Chondrocyte (in vitro differentiated cells): ENCODE results near the gene PLPP3. TPM values are rescaled to one million over a fixed set of nuclear protein-coding genes. Genes with fewer than 3 reads are reported as not detected.

Experiments used
- DNase-seq: peaks from one replicate; pipeline ENCODE4 v3.0.0; 2021; ENCODE audit warnings: mixed read lengths, low spot score
- H3K27ac Mint-ChIP-seq: one replicate; pipeline ENCODE4 v1.8.0; 2021; ENCODE audit warnings: mild to moderate bottlenecking, moderate library complexity, mixed read lengths; ENCODE audit not compliant: unreplicated experiment
- H3K27me3 Mint-ChIP-seq: 2 replicates; pipeline ENCODE4 v1.8.0; 2021; ENCODE audit warnings: low read depth, mixed read lengths
- H3K36me3 Mint-ChIP-seq: 2 replicates; pipeline ENCODE4 v1.8.0; 2021; ENCODE audit warnings: low read depth, mixed read lengths
- H3K4me1 Mint-ChIP-seq: 2 replicates; pipeline ENCODE4 v1.8.0; 2021; ENCODE audit warnings: low read depth, mild to moderate bottlenecking, mixed read lengths
- H3K4me3 Mint-ChIP-seq: one replicate; pipeline ENCODE4 v1.8.0; 2021; ENCODE audit warnings: mild to moderate bottlenecking, moderate library complexity, mixed read lengths; ENCODE audit not compliant: unreplicated experiment
- H3K9me3 Mint-ChIP-seq: 2 replicates; pipeline ENCODE4 v1.8.0; 2021; ENCODE audit warnings: low read depth, mixed read lengths
- total RNA-seq: library from RNA; stranded (reverse); gene quantifications from 3 replicates; pipeline ENCODE4 v1.2.1, GENCODE V29; 2021
- TF ChIP-seq, protein P1 (sequence below): fragments of 200-600 bp; sonication (generic); IDR thresholded peaks from 2 replicates; pipeline ENCODE4 v1.5.0; 2021; ENCODE audit warnings: antibody characterized with exemption, mild to moderate bottlenecking, moderate library complexity

Gene PLPP3
- total RNA-seq, 1 donor from 2014 or later: 20.5 TPM

DNA sequence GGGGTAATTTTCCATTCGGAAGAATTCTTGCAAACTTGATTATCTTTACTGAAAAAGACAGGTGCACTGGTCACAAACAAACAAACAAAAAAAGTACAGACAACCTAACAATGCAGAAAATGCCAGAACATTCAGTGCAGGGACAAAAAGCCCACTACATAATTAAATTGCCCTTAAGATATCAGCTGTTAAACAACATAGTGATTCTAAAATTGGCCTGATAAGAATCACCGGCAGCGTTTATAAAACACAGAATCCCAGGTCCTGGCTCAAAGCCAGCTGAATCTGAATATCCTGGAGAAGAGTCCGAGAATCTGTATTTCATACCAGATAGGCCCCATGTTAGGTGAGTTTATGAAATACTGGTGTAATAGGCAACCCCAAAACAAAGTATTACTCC, 6.1 kb downstream of the PLPP3 start:
- TF ChIP-seq, protein P1, sequence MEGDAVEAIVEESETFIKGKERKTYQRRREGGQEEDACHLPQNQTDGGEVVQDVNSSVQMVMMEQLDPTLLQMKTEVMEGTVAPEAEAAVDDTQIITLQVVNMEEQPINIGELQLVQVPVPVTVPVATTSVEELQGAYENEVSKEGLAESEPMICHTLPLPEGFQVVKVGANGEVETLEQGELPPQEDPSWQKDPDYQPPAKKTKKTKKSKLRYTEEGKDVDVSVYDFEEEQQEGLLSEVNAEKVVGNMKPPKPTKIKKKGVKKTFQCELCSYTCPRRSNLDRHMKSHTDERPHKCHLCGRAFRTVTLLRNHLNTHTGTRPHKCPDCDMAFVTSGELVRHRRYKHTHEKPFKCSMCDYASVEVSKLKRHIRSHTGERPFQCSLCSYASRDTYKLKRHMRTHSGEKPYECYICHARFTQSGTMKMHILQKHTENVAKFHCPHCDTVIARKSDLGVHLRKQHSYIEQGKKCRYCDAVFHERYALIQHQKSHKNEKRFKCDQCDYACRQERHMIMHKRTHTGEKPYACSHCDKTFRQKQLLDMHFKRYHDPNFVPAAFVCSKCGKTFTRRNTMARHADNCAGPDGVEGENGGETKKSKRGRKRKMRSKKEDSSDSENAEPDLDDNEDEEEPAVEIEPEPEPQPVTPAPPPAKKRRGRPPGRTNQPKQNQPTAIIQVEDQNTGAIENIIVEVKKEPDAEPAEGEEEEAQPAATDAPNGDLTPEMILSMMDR: no peak
- peaks cover 2% of the 10 kb centered on the region for H3K36me3 Mint-ChIP-seq
- DNase-seq: no peak
- no peak overlapping the region for H3K27ac Mint-ChIP-seq
- no peak overlapping the region for H3K4me3 Mint-ChIP-seq
- no peaks in the 10 kb centered on the region for H3K9me3 Mint-ChIP-seq
- no peaks in the 10 kb centered on the region for H3K27me3 Mint-ChIP-seq
- peaks cover 56% of the 10 kb centered on the region for H3K4me1 Mint-ChIP-seq

DNA sequence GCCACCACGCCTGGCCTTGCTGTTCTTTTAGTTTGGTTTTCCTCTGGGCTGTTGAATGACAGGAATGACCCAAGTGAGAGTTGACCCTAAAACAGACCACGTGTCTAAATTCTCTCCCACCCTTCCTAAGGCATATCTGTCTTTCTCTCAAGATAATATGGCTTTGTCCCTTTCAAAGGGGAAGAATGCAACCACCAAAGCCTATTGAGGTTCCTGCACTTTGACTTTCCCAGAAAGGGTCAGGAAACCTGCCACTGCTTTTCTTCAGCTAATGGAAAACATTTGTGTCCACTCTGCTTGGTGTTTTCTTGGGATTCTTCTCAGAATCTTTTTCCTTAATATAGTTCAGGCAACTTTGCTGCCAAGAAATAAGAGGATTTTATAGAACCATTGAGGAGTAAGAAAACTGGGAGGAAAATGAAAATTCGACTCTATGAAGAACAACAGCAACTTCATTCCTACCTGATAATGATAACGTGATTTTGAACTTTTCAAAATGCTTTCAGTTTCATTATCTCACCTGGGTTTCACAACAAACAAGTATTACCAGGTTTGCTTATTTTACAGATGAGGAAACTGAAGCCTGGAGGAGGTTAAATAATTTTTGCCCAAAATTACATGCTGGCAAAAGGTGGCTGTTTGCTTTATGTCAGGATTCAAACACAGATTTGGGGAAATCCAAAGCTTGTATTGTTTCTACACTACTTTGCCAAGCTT, 6.9 kb downstream of the PLPP3 start:
- Mint-ChIP-seq H3K9me3 (no peaks in the 10 kb centered on the region), H3K27me3 (no peaks in the 10 kb centered on the region), H3K4me1 (peaks cover 49% of the 10 kb centered on the region), H3K27ac (no peak overlapping the region), H3K36me3 (peaks cover 2% of the 10 kb centered on the region), H3K4me3 (no peak overlapping the region)
- TF ChIP-seq, protein P1: no peak
- no peak for DNase-seq

DNA sequence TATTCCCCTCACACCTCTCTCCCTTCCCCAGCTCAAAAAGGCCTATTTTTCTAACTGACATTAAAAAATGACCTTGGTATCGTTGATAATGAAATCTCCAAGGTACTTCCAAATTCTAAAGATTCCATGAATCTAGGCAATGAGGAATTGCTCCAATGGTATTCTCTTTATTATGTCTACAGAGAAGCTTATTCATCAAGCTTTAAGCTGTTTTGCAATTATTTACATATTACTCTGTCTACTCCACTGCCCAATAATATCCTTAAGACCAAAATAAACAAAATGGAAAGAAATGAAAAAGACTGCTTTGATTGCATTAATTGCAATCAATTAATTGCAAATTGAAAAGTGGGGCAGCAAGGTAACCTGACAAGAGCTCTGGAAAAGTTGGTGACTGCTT, 7.9 kb downstream of the PLPP3 start:
- H3K27ac Mint-ChIP-seq: no peak overlapping the region
- peaks cover 38% of the 10 kb centered on the region for H3K4me1 Mint-ChIP-seq
- peaks cover 2% of the 10 kb centered on the region for H3K36me3 Mint-ChIP-seq
- H3K27me3 Mint-ChIP-seq: no peaks in the 10 kb centered on the region
- no peak for DNase-seq
- no peak overlapping the region for H3K4me3 Mint-ChIP-seq
- TF ChIP-seq, protein P1: no peak
- H3K9me3 Mint-ChIP-seq: no peaks in the 10 kb centered on the region

DNA sequence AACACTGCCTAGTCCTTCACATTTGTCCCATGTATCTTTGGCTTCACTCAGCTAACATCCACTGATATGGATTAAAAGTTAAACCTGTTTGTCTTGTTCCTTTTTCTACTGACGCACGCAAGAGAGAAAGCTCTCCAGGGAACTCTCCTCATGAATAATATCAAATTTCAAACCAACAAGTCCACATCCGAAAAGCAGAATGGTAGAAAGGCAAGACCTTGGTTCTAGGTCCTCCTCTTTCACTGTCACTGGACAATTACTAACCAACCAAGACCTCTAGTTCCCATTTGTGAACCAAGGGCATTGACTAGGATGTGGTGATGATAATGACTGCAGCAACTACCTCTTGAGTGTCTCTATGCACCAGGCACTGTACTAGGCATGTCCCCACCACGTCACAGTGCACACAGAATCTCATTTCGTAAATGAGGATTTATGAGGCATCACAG, 8.4 kb downstream of the PLPP3 start:
- Mint-ChIP-seq H3K36me3 (peaks cover 2% of the 10 kb centered on the region), H3K4me1 (peaks cover 34% of the 10 kb centered on the region), H3K4me3 (no peak overlapping the region), H3K9me3 (no peaks in the 10 kb centered on the region), H3K27me3 (no peaks in the 10 kb centered on the region), H3K27ac (no peak overlapping the region)
- no peak for DNase-seq
- TF ChIP-seq, protein P1: no peak

DNA sequence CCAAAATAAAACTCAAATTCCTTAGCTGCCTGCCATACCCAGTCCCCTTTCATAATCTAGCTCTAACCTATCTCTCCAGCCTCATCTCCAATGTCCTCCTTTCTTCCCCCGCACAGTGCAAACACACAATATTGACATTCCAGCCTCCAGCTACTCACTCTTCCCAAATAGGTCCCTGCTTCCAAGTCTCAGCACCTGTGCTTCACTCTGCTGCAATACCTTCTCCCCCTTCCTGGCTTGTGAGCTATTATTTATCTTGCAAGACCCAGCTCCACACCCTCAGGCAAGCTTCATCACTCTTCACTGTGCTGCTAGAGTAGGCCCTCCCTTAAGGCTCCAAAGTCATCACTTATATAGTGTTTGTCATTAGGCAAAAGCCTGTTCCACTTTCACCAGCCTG, 9.7 kb downstream of the PLPP3 start:
- H3K27ac Mint-ChIP-seq: no peak overlapping the region
- peaks cover 31% of the 10 kb centered on the region for H3K4me1 Mint-ChIP-seq
- H3K4me3 Mint-ChIP-seq: no peak overlapping the region
- TF ChIP-seq, protein P1: no peak
- H3K36me3 Mint-ChIP-seq: peaks cover 2% of the 10 kb centered on the region
- H3K27me3 Mint-ChIP-seq: no peaks in the 10 kb centered on the region
- no peaks in the 10 kb centered on the region for H3K9me3 Mint-ChIP-seq
- no peak for DNase-seq
